IMR-90 (cell line): ENCODE results near the gene IRX1. TPM values are rescaled to one million over a fixed set of nuclear protein-coding genes. Genes with fewer than 3 reads are reported as not detected.

Source experiments
- ATAC-seq: fragments of 200-7000 bp; cut with Tn5 transposase; 2 replicates; pipeline ENCODE4 v1.9.1; 2020; ENCODE audit warnings: low read depth, mild to moderate bottlenecking, moderate library complexity
- BruUV-seq: library from RNA; stranded (reverse); fragments of 400-500 nt; replicated peaks from 2 replicates; lab custom pipeline; 2021; lab: Mats Ljungman, UMichigan
- CTCF ChIA-PET: fragments of 300-600 bp; formaldehyde crosslinking; extraction: SDS; loops from one replicate; lab custom pipeline; 2021; ENCODE audit warnings: antibody characterized with exemption; lab: Yijun Ruan, JAX
- POLR2A ChIA-PET: fragments of 300-600 bp; sonication (Branson Sonifier 250); formaldehyde crosslinking; loops from one replicate; lab custom pipeline; 2022; ENCODE audit warnings: antibody characterized with exemption; ENCODE audit not compliant: unreplicated experiment; lab: Charles Lee
- DNase-seq: peaks from one replicate; pipeline ENCODE4 v3.0.0; 2013
- H2AFZ ChIP-seq: replicated peaks from 2 replicates; pipeline ENCODE3; 2013; ENCODE audit warnings: low read length, mild to moderate bottlenecking; ENCODE audit not compliant: poor library complexity
- H2AK5ac ChIP-seq: 2 replicates; pipeline ENCODE4 v1.6.1; 2013; ENCODE audit warnings: low read depth, low read length, inconsistent platforms
- H2AK9ac ChIP-seq: replicated peaks from 2 replicates; pipeline ENCODE3; 2013; ENCODE audit warnings: mild to moderate bottlenecking, low read depth, low read length, moderate library complexity; ENCODE audit not compliant: poor library complexity
- H2BK120ac ChIP-seq: 2 replicates; pipeline ENCODE4 v1.6.1; 2013; ENCODE audit warnings: low read depth, low read length, inconsistent platforms
- H2BK15ac ChIP-seq: 3 replicates; pipeline ENCODE4 v1.6.1; 2013; ENCODE audit warnings: low read depth, low read length, inconsistent platforms
- H2BK20ac ChIP-seq: 2 replicates; pipeline ENCODE4 v1.6.1; 2013; ENCODE audit warnings: low read depth, mild to moderate bottlenecking, inconsistent platforms, low read length, moderate library complexity
- H2BK5ac ChIP-seq: 2 replicates; pipeline ENCODE4 v1.6.1; 2013; ENCODE audit warnings: mild to moderate bottlenecking, low read depth, low read length, inconsistent platforms; ENCODE audit not compliant: poor library complexity, severe bottlenecking
- H3K14ac ChIP-seq: replicated peaks from 2 replicates; pipeline ENCODE4 v1.6.1; 2013; ENCODE audit warnings: low read depth, low read length, inconsistent platforms
- H3K18ac ChIP-seq: 2 replicates; pipeline ENCODE4 v1.6.1; 2013; ENCODE audit warnings: low read depth, low read length, control low read depth
- H3K23ac ChIP-seq: 2 replicates; pipeline ENCODE4 v1.6.1; 2013; ENCODE audit warnings: low read depth, low read length, inconsistent platforms
- H3K27ac ChIP-seq: 2 replicates; pipeline ENCODE4 v1.5.1; 2013; ENCODE audit warnings: mild to moderate bottlenecking, control low read depth, low read length; ENCODE audit not compliant: insufficient read depth
- H3K27me3 ChIP-seq: 2 replicates; pipeline ENCODE4 v1.6.1; 2013; ENCODE audit warnings: low read length; ENCODE audit not compliant: control insufficient read depth, insufficient read depth
- H3K36me3 ChIP-seq: 2 replicates; pipeline ENCODE4 v1.6.1; 2013; ENCODE audit warnings: low read length, mixed read lengths; ENCODE audit not compliant: control insufficient read depth, insufficient read depth
- H3K4ac ChIP-seq: 2 replicates; pipeline ENCODE4 v1.6.1; 2013; ENCODE audit warnings: low read depth, low read length, inconsistent platforms
- H3K4me1 ChIP-seq: 2 replicates; pipeline ENCODE4 v1.6.1; 2013; ENCODE audit warnings: low read length, mixed read lengths; ENCODE audit not compliant: control insufficient read depth, insufficient read depth
- H3K4me2 ChIP-seq: 2 replicates; pipeline ENCODE4 v1.6.1; 2013; ENCODE audit warnings: low read depth, mild to moderate bottlenecking, control low read depth, low read length, moderate library complexity
- H3K4me3 ChIP-seq: 2 replicates; pipeline ENCODE4 v1.5.1; 2013; ENCODE audit warnings: low read depth, mild to moderate bottlenecking, control low read depth, low read length, moderate library complexity; ENCODE audit not compliant: insufficient read depth
- H3K56ac ChIP-seq: 2 replicates; pipeline ENCODE4 v1.6.1; 2013; ENCODE audit warnings: low read length, inconsistent platforms; ENCODE audit not compliant: insufficient read depth; ENCODE audit errors: extremely low read depth
- H3K79me1 ChIP-seq, 2 experiments: 2 replicates each; pipeline ENCODE4 v1.6.1; 2013; ENCODE audit warnings: low read length in 2 of 2, inconsistent platforms in 1 of 2, low read depth in 1 of 2
- H3K9ac ChIP-seq: 2 replicates; pipeline ENCODE4 v1.6.1; 2013; ENCODE audit warnings: low read depth, low read length, control low read depth
- H3K9me1 ChIP-seq: 2 replicates; pipeline ENCODE4 v1.6.1; 2013; ENCODE audit warnings: low read length, inconsistent platforms; ENCODE audit not compliant: insufficient read depth
- H3K9me3 ChIP-seq: 2 replicates; pipeline ENCODE4 v1.6.1; 2013; ENCODE audit warnings: low read length; ENCODE audit not compliant: control insufficient read depth, insufficient read depth
- H4K20me1 ChIP-seq: 2 replicates; pipeline ENCODE4 v1.6.1; 2013; ENCODE audit warnings: low read length, inconsistent platforms; ENCODE audit not compliant: insufficient read depth
- H4K5ac ChIP-seq: 2 replicates; pipeline ENCODE4 v1.6.1; 2013; ENCODE audit warnings: mild to moderate bottlenecking, low read depth, low read length, control low read depth
- H4K8ac ChIP-seq, 2 experiments: 2 replicates each; pipeline ENCODE4 v1.6.1; 2013; ENCODE audit warnings: low read depth in 2 of 2, low read length in 2 of 2, control low read depth in 1 of 2, inconsistent platforms in 1 of 2
- H4K91ac ChIP-seq: 2 replicates; pipeline ENCODE4 v1.6.1; 2013; ENCODE audit warnings: low read depth, low read length, inconsistent platforms; ENCODE audit not compliant: insufficient read depth
- BHLHE40 ChIP-seq: fragments of 150-350 bp; IDR thresholded peaks from 2 replicates; pipeline ENCODE4 v1.6.1; 2016; ENCODE audit warnings: mild to moderate bottlenecking, low read depth, low read length
- CTCF ChIP-seq: conservative IDR thresholded peaks from 2 replicates; pipeline ENCODE4 v1.5.1; 2012; ENCODE audit warnings: mild to moderate bottlenecking, low read depth, low read length, improper control_type of control experiment
- NFE2L2 ChIP-seq: fragments of 150-350 bp; IDR thresholded peaks from 2 replicates; pipeline ENCODE4 v1.6.1; 2016; ENCODE audit warnings: low read depth, mild to moderate bottlenecking, low read length
- RAD21 ChIP-seq: IDR thresholded peaks from 2 replicates; pipeline ENCODE4 v1.6.1; 2012; ENCODE audit warnings: low read length, improper control_type of control experiment
- WGBS, 2 experiments: methylation state at CpG; one replicate each; pipeline versions ENCODE4 v1.1.5 to v1.1.7; 2013; ENCODE audit warnings: missing lambda C conversion rate in 2 of 2; ENCODE audit not compliant: insufficient read length in 1 of 2; ENCODE audit errors: extremely low coverage in 2 of 2; 5-methylcytosine and 5-hydroxymethylcytosine counted together
- dilution Hi-C: fragments of 300-500 bp; cut with HindIII; formaldehyde crosslinking; loops from one replicate; pipeline ENCODE4 v1.14.3; 2018; ENCODE audit warnings: low sequenced_read_pairs; ENCODE audit not compliant: unreplicated experiment
- in situ Hi-C: fragments of 300-500 bp; cut with MboI; formaldehyde crosslinking; loops from 3 replicates; pipeline ENCODE4 v1.14.3; 2019; ENCODE audit warnings: low sequenced_read_pairs, inconsistent platforms, mixed read lengths
- intact Hi-C: fragments of 100-400 bp; cut with micrococcal nuclease; formaldehyde crosslinking; loops from 2 replicates; pipeline ENCODE4 v1.10.0; 2022
- polyA plus RNA-seq, 3 experiments: library from polyadenylated mRNA; depleted of rRNA; stranded (reverse); fragments of >200 nt; gene quantifications; 2 replicates each; pipeline ENCODE4 v1.2.3, GENCODE V29; 2012; ENCODE audit warnings: low replicate concordance in 1 of 3
- total RNA-seq: library from RNA; depleted of rRNA; stranded (reverse); fragments of >200 nt; gene quantifications from 2 replicates; pipeline ENCODE4 v1.2.3, GENCODE V29; 2012

The IRX1 gene
- total and polyA plus RNA-seq, 2 of the 4 experiments (the other 2 are of a cell fraction): not detected

GRCh38 chr5:3590161-3590966 is 5.3 kb upstream of the IRX1 start:
- ATAC-seq: no peak
- Histone ChIP-seq H2BK120ac (no peak overlapping the region), H2AK5ac (no peak overlapping the region), H2AFZ (peak overlapping the region; percentile 43), H3K27me3 (peaks cover 39% of the 10 kb centered on the region), H3K4me1 (no peaks in the 10 kb centered on the region), H3K4ac (no peak overlapping the region), H3K23ac (no peak overlapping the region), H3K36me3 (no peaks in the 10 kb centered on the region), H3K9ac (no peak overlapping the region), H4K5ac (no peak overlapping the region), H2BK15ac (no peak overlapping the region), H3K4me3 (no peak overlapping the region), H3K56ac (no peak overlapping the region), H3K79me1 (no peaks in the 10 kb centered on the region), H3K14ac (no peak overlapping the region), H4K8ac (no peak overlapping the region), H3K4me2 (no peak overlapping the region), H3K9me3 (no peaks in the 10 kb centered on the region), H3K18ac (no peak overlapping the region), H2BK20ac (no peak overlapping the region), H3K27ac (no peak overlapping the region), H3K9me1 (no peaks in the 10 kb centered on the region), H4K20me1 (no peaks in the 10 kb centered on the region), H2BK5ac (no peak overlapping the region), H4K91ac (no peak overlapping the region), H2AK9ac (no peak overlapping the region)
- in situ Hi-C loops (no loop called here), dilution Hi-C loops (no loop called here), intact Hi-C loops (no loop called here)
- ChIA-PET CTCF (no interaction called here), POLR2A (no interaction called here)
- TF ChIP-seq RAD21 (no peak), BHLHE40 (no peak), NFE2L2 (no peak), CTCF (no peak)
- 6% methylated on average over 11 of the region's 51 CpGs; no CpG with 5 or more reads in 1 of the 2 experiments for WGBS, 2 experiments
- no TSS peak for BruUV-seq
- DNase-seq: no peak
